ENCODE results near the gene SNRNP48. TPM values are rescaled to one million over a fixed set of nuclear protein-coding genes. Genes with fewer than 3 reads are reported as not detected.

SNRNP48 gene
- total and polyA plus RNA-seq, 2 of the 8 experiments (the other 6 are each of a cell fraction or from before 2014, with no cell fraction given) = 7.7 to 21.0 TPM

- Histone ChIP-seq H3K27me3 (replicated peaks in 1 of 4; ENCODE audit: control insufficient read depth in 3 of 4, extremely low read depth in 1 of 4, insufficient read depth in 3 of 4, low read length in 3 of 4) (no peaks in the 10 kb centered on the region), H2BK5ac (ENCODE audit: low read depth, low read length) (no peak overlapping the region), H2AK5ac (ENCODE audit: low read depth, low read length) (no peak overlapping the region), H2BK12ac (ENCODE audit: low read depth, low read length) (no peak overlapping the region), H4K8ac (ENCODE audit: extremely low read depth, insufficient read depth, low read length) (no peak overlapping the region), H3K9me3 (ENCODE audit: insufficient read depth in 2 of 2, low read depth in 1 of 2, low read length in 1 of 2) (no peaks in the 10 kb centered on the region), H3K36me3 (ENCODE audit: control insufficient read depth in 2 of 4, insufficient read depth in 4 of 4, low read length in 3 of 4) (peaks cover 17 to 90% (median 54%) of the 10 kb centered on the region in 4 experiments), H2BK120ac (replicated peaks; ENCODE audit: low read depth, low read length) (no peak overlapping the region), H4K91ac (replicated peaks; ENCODE audit: insufficient read length, low read length) (no peak overlapping the region), H3K4me2 (ENCODE audit: insufficient read depth in 1 of 2, low read depth in 2 of 2, low read length in 2 of 2) (no peak overlapping the region), H2BK15ac (ENCODE audit: low read length) (no peak overlapping the region), H3K27ac (ENCODE audit: low read depth, low read length) (no peak overlapping the region), H3K79me1 (ENCODE audit: low read depth, low read length) (no peaks in the 10 kb centered on the region), H2BK20ac (ENCODE audit: low read length) (no peak overlapping the region), H3K79me2 (ENCODE audit: control insufficient read depth in 1 of 2, insufficient read depth in 2 of 2, low read length in 2 of 2) (no peaks in the 10 kb centered on the region), H3K4me1 (replicated peaks in 1 of 4; ENCODE audit: control insufficient read depth in 3 of 4, insufficient read depth in 4 of 4, low read length in 3 of 4) (no peaks in the 10 kb centered on the region), H3K23ac (ENCODE audit: insufficient read length) (no peak overlapping the region), H3K4ac (replicated peaks; ENCODE audit: insufficient read length, low read depth, low read length) (no peak overlapping the region), H3K4me3 (ENCODE audit: extremely low read depth in 1 of 4, insufficient read depth in 2 of 4, low read depth in 3 of 4, low read length in 4 of 4) (no peak overlapping the region), H3K56ac (replicated peaks; ENCODE audit: insufficient read length, low read depth, low read length) (no peak overlapping the region), H3K18ac (ENCODE audit: extremely low read depth, low read length) (no peak overlapping the region), H4K20me1 (replicated peaks in 1 of 2; ENCODE audit: control insufficient read depth in 1 of 2, insufficient read depth in 2 of 2, low read length in 2 of 2) (no peaks in the 10 kb centered on the region), H4K5ac (ENCODE audit: insufficient read length, low read depth, low read length) (no peak overlapping the region), H3K9ac (replicated peaks in 1 of 4; ENCODE audit: extremely low read depth in 1 of 4, low read depth in 3 of 4, low read length in 3 of 4) (no peak overlapping the region), H3K23me2 (ENCODE audit: low read depth, low read length) (no peaks in the 10 kb centered on the region), H2AFZ (ENCODE audit: low read length) (no peak overlapping the region), H3K14ac (ENCODE audit: insufficient read length) (no peak overlapping the region)
- ChIA-PET POLR2A (ENCODE audit: partially characterized antibody) (no interaction called here), CTCF (ENCODE audit: partially characterized antibody) (interaction anchor here (0.5 to 0.8 kb wide), 2 partner anchors 8 to 78 kb away, joined by 3 to 5 read pairs; no protein-coding TSS in a partner anchor)
- FAIRE-seq (no peak), DNase-seq (ENCODE audit: low read depth in 1 of 2, low spot score in 2 of 2) (no peak)
- TF ChIP-seq BRCA1 (IDR thresholded peaks at IDR 0.05; ENCODE audit: low read depth, low read length) (no peak), ASH2L (IDR thresholded peaks at IDR 0.05; ENCODE audit: low read length) (no peak), CHD2 (IDR thresholded peaks at IDR 0.05; ENCODE audit: low read length) (no peak), CREB1 (IDR thresholded peaks at IDR 0.05) (no peak), KDM5A (IDR thresholded peaks at IDR 0.05; ENCODE audit: low read length) (no peak), CBX5 (IDR thresholded peaks at IDR 0.05; ENCODE audit: low read depth, low read length) (no peak), JUND (IDR thresholded peaks at IDR 0.05; ENCODE audit: low read length) (no peak)
- WGBS, 2 experiments (ENCODE audit: extremely low coverage in 1 of 2, insufficient coverage in 1 of 2, insufficient read length in 1 of 2, insufficient replicate concordance in 2 of 2, low coverage in 1 of 2, low lambda C conversion rate in 2 of 2, missing lambda C conversion rate in 1 of 2) = 87% methylated on average over 2 of the region's 2 CpGs; no CpG with 5 or more reads in 1 of the 2 experiments
Observed at GRCh38 chr6:7574500-7574899, 15.5 kb upstream of the SNRNP48 start.

All from H1 (cell line).